ENCODE results near the gene PNLIPRP2.

DNA sequence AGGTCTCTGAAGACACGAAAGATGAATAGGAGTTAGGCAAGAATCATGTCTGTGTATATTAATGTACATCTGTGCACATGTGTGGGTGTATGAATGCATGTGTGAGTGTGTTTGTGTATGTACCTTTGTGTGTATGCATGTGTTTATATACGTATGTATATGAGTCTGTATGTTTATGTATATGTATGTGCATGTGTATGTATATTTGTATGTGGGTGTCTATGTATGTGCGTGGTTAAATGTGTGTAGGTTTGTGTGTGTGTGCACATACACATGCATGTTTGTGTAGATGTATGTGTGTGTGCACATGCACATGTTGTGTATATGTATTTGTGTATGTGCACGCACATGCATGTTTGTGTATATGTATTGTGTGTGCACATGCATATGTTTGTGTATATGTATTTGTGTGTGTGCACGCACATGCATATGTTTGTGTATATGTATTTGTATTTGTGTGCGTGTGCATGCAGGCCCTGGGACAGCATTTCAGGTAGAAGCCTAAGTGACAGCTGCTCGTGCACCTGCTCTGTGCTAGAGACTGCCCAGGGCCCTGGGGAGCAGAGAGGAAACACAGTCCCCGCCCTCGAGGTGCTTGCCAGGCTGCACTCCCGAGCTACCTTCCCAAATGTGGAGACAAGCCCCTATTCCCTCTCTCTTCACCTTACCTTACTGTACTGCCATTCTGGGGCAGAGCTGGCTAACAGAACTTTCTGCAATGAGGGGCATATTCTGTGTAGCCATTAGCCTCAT is 17.9 kb upstream of the PNLIPRP2 start:
- no peak for TF ChIP-seq L3MBTL2 (conservative IDR thresholded peaks at IDR 0.05)
- no peak for TF ChIP-seq SP1 (IDR thresholded peaks at IDR 0.05)
- no peak for TF ChIP-seq BHLHE40 (IDR thresholded peaks at IDR 0.05; ENCODE audit: borderline replicate concordance)
